Esophagus muscularis mucosa (tissue), 4 donors: ENCODE results near the gene TPD52L1. TPM values are rescaled to one million over a fixed set of nuclear protein-coding genes. Genes with fewer than 3 reads are reported as not detected.

Source experiments
- DNase-seq: peaks from one replicate; pipeline ENCODE4 v3.0.0-alpha.2; 2017; ENCODE audit errors: extremely low spot score
- H3K27ac ChIP-seq, 4 donors: fragments of 200-600 bp; sonication (generic); replicated peaks in 1 of 4; 1 replicate in 3 of 4; 2 replicates in 1 of 4; pipeline ENCODE4 v1.5.1; 2016 to 2019; ENCODE audit warnings: mild to moderate bottlenecking in 1 of 4
- H3K27me3 ChIP-seq, 4 donors: fragments of 200-600 bp; sonication (generic); one replicate each; pipeline versions ENCODE4 v1.5.1 to v1.6.0; 2016 to 2019
- H3K36me3 ChIP-seq, 4 donors: fragments of 200-600 bp; sonication (generic); one replicate each; pipeline ENCODE4 v1.5.1; 2016 to 2019
- H3K4me1 ChIP-seq, 4 donors: fragments of 200-600 bp; sonication (generic); one replicate each; pipeline ENCODE4 v1.5.1; 2016 to 2019
- H3K4me3 ChIP-seq, 4 donors: fragments of 200-600 bp; sonication (generic); 1 replicate in 2 of 4; 2 replicates in 2 of 4; pipeline ENCODE4 v1.5.1; 2016 to 2019; ENCODE audit warnings: mild to moderate bottlenecking in 4 of 4, moderate library complexity in 1 of 4
- H3K9me3 ChIP-seq, 4 donors: fragments of 200-600 bp; sonication (generic); 1 replicate in 3 of 4; 2 replicates in 1 of 4; pipeline ENCODE4 v1.5.1; 2016 to 2019
- EP300 ChIP-seq: sonication (generic); formaldehyde crosslinking; IDR thresholded peaks from one replicate; pipeline ENCODE4 v1.6.1; 2017; ENCODE audit warnings: antibody characterized with exemption
- POLR2A ChIP-seq: fragments of 450-650 bp; IDR thresholded peaks from one replicate; pipeline ENCODE4 v1.6.1; 2017; ENCODE audit warnings: antibody characterized with exemption, moderate library complexity, mild to moderate bottlenecking, low read depth
- POLR2AphosphoS5 ChIP-seq, 2 donors: sonication (generic); formaldehyde crosslinking; IDR thresholded peaks; one replicate each; pipeline ENCODE4 v1.6.1; 2017; ENCODE audit warnings: antibody characterized with exemption in 2 of 2
- WGBS: methylation state at CpG from one replicate; pipeline ENCODE4 v1.1.5; 2018; 5-methylcytosine and 5-hydroxymethylcytosine counted together
- intact Hi-C: fragments of 100-400 bp; cut with DNase I; formaldehyde crosslinking; loops from one replicate; pipeline ENCODE4 v1.15.1; 2023
- total RNA-seq, 4 donors: library from RNA; depleted of rRNA; stranded (reverse); fragments of >200 nt; gene quantifications; one replicate each; pipeline versions ENCODE4 v1.1.0 to v1.2.1, GENCODE V29; 2016
- TF ChIP-seq, protein P1 (sequence below), 3 experiments: fragments of 200-600 bp in 2 of 3; fragments of 450-650 bp in 1 of 3; sonication (generic) in 2 of 3; IDR thresholded peaks; one replicate each; pipeline ENCODE4 v1.5.1; 2017 to 2019; ENCODE audit warnings: antibody characterized with exemption in 3 of 3, mild to moderate bottlenecking in 2 of 3, moderate library complexity in 1 of 3

Gene TPD52L1
- total RNA-seq, 4 donors from 2014 or later: 18.7 to 46.4 (median 31.1) TPM

DNA sequence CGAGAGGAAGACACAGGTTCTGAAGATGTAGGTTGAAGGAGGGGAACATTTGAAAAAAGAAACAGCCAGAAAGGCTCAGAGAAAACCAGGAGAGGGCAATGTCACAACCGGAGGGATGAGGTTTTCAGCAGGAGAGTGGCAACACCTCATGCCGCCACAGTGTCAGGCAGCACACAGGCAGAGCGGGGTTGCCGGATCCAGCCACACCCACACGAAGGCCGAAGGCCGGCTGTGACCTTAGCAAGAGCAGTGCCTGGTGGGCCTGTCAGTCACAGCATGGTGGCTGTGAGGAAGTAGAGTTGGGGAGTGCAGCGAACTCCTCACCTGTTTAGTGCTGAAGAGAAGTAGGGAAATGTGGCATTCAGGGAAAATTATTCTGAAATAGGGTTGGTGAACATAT is 134.1 kb downstream of the TPD52L1 start:
- H3K9me3 ChIP-seq: peaks cover 0 to 9% (median 0%) of the 10 kb centered on the region in 4 donors
- no peak overlapping the region for H3K27ac ChIP-seq
- TF ChIP-seq, protein P1, sequence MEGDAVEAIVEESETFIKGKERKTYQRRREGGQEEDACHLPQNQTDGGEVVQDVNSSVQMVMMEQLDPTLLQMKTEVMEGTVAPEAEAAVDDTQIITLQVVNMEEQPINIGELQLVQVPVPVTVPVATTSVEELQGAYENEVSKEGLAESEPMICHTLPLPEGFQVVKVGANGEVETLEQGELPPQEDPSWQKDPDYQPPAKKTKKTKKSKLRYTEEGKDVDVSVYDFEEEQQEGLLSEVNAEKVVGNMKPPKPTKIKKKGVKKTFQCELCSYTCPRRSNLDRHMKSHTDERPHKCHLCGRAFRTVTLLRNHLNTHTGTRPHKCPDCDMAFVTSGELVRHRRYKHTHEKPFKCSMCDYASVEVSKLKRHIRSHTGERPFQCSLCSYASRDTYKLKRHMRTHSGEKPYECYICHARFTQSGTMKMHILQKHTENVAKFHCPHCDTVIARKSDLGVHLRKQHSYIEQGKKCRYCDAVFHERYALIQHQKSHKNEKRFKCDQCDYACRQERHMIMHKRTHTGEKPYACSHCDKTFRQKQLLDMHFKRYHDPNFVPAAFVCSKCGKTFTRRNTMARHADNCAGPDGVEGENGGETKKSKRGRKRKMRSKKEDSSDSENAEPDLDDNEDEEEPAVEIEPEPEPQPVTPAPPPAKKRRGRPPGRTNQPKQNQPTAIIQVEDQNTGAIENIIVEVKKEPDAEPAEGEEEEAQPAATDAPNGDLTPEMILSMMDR (IDR thresholded peaks at IDR 0.05): no peak
- no peak for TF ChIP-seq POLR2A
- TF ChIP-seq POLR2AphosphoS5 (IDR thresholded peaks at IDR 0.05): no peak
- TF ChIP-seq EP300: no peak
- no peak overlapping the region for H3K4me3 ChIP-seq
- WGBS: 92% methylated on average over 9 of the region's 9 CpGs
- no peaks in the 10 kb centered on the region for H3K4me1 ChIP-seq
- H3K36me3 ChIP-seq: peaks cover 5 to 61% (median 33%) of the 10 kb centered on the region in 4 donors
- DNase-seq: no peak
- no peaks in the 10 kb centered on the region for H3K27me3 ChIP-seq
- intact Hi-C loops: no loop called here

DNA sequence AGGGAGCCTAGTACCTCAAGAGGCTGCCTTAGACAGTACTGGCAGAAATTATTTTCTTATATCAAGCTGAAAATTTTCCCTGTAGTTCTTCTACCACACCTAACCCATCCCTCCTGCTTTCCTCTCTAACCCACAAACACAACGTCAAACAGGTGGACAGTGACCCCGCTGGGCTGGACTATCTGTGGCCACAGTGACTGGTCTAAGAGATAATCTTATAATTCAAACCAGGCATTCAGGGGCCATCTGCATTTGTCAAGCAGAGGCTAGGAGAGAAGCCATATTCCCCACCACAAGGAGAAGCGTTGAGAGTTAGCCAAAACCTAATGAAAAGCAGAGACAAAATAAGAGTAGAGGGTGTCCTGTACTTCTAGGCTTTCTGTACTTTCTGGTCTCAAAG is 140.0 kb downstream of the TPD52L1 start:
- Histone ChIP-seq H3K27me3 (no peaks in the 10 kb centered on the region), H3K27ac (no peak overlapping the region), H3K4me3 (no peak overlapping the region), H3K9me3 (no peaks in the 10 kb centered on the region), H3K36me3 (peaks cover 0 to 71% (median 33%) of the 10 kb centered on the region in 4 donors), H3K4me1 (peaks cover 15 to 26% (median 21%) of the 10 kb centered on the region in 4 donors)
- TF ChIP-seq EP300: no peak
- intact Hi-C loops: no loop called here
- WGBS: 87% methylated on average over 3 of the region's 3 CpGs
- DNase-seq: no peak

DNA sequence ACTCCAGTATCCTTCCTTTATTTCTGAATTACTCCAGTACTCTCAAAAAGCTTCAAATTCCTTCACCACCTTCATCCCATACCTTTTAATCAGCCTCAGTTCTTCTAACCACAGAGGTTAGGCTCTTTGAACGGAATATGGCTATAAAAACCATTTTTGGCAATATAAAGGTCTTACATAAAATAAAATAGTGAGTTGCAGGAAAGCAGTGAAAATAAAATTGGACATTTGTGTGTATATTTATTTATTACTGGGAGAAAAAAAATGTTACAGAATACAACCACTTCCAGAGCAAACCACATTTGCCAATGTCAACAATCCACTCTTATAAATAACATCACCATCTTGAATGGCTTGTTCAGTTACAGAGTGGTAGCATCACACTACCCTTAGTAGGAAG is 140.5 kb downstream of the TPD52L1 start:
- Histone ChIP-seq H3K36me3 (peaks cover 0 to 73% (median 35%) of the 10 kb centered on the region in 4 donors), H3K4me1 (peaks cover 16 to 31% (median 21%) of the 10 kb centered on the region in 4 donors), H3K27ac (no peak overlapping the region), H3K27me3 (no peaks in the 10 kb centered on the region), H3K4me3 (no peak overlapping the region), H3K9me3 (no peaks in the 10 kb centered on the region)
- intact Hi-C loops: no loop called here
- TF ChIP-seq EP300 (no peak), POLR2A (no peak), POLR2AphosphoS5 (IDR thresholded peaks at IDR 0.05) (no peak)
- TF ChIP-seq, protein P1 (IDR thresholded peaks at IDR 0.05): no peak
- WGBS: 95% methylated on average over 1 of the region's 1 CpG
- DNase-seq: no peak

GRCh38 chr6:125294925-125295324 is 141.4 kb downstream of the TPD52L1 start:
- WGBS: 73% methylated on average over 3 of the region's 3 CpGs
- no peak overlapping the region for H3K27ac ChIP-seq
- no peak for TF ChIP-seq POLR2A
- no peak for TF ChIP-seq POLR2AphosphoS5 (IDR thresholded peaks at IDR 0.05)
- TF ChIP-seq, protein P1 (IDR thresholded peaks at IDR 0.05): no peak
- no peak for TF ChIP-seq EP300
- peaks cover 22 to 39% (median 29%) of the 10 kb centered on the region in 4 donors for H3K4me1 ChIP-seq
- no peak overlapping the region for H3K4me3 ChIP-seq
- DNase-seq: no peak
- no peaks in the 10 kb centered on the region for H3K9me3 ChIP-seq
- H3K27me3 ChIP-seq: no peaks in the 10 kb centered on the region
- peaks cover 0 to 75% (median 39%) of the 10 kb centered on the region in 4 donors for H3K36me3 ChIP-seq
- intact Hi-C loops: no loop called here

DNA sequence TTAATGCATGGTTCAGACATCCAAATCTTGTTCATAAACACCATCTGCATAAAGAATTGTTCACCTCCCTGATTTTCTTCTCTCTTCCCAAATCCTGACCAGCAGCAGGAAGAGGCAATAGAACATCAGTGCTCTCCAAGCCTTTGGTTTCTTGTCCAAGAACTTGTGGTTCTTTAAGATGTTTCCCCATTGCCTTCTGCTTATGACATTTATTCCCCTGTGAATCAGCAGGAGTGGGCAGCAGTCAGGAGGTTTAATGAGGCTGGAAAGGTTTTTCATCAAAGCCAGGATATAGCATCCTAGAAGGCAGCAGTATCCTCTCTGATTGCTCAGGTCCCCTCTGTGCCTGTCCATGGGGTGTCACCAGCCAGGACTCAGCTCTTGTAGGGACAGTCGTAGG is 142.9 kb downstream of the TPD52L1 start:
- intact Hi-C loops: no loop called here
- TF ChIP-seq POLR2AphosphoS5 (IDR thresholded peaks at IDR 0.05): no peak
- TF ChIP-seq POLR2A: no peak
- TF ChIP-seq, protein P1 (IDR thresholded peaks at IDR 0.05): no peak
- TF ChIP-seq EP300: no peak
- DNase-seq: no peak
- Histone ChIP-seq H3K9me3 (no peaks in the 10 kb centered on the region), H3K4me3 (no peak overlapping the region), H3K27me3 (no peaks in the 10 kb centered on the region), H3K36me3 (peaks cover 0 to 69% (median 38%) of the 10 kb centered on the region in 4 donors), H3K27ac (no peak overlapping the region), H3K4me1 (peaks cover 33 to 50% (median 40%) of the 10 kb centered on the region in 4 donors)
- 90% methylated on average over 1 of the region's 1 CpG for WGBS
